SK-N-SH (cell line): ENCODE results near the gene CHEK2. TPM values are rescaled to one million over a fixed set of nuclear protein-coding genes. Genes with fewer than 3 reads are reported as not detected.

Source experiments
- CTCF ChIA-PET: fragments of 300-600, 350-600 bp; formaldehyde crosslinking; extraction: SDS; loops from one replicate; lab custom pipeline; 2021; lab: Yijun Ruan, JAX
- POLR2A ChIA-PET: fragments of 350-600 bp; sonication (Branson Sonifier 250); formaldehyde crosslinking; extraction: SDS; loops from one replicate; lab custom pipeline; 2020; ENCODE audit warnings: antibody characterized with exemption, inconsistent platforms; lab: Yijun Ruan, JAX
- DNase-seq: peaks from one replicate; pipeline ENCODE4 v3.0.0; 2012
- H2AFZ ChIP-seq: fragments of 200-600 bp; sonication (generic); 2 replicates; pipeline ENCODE4 v1.8.1; 2016; ENCODE audit warnings: antibody characterized with exemption, mild to moderate bottlenecking, low read depth
- H3F3A ChIP-seq: fragments of 200-600 bp; sonication (generic); replicated peaks from 2 replicates; pipeline ENCODE3; 2016; ENCODE audit warnings: antibody characterized with exemption, mild to moderate bottlenecking; ENCODE audit not compliant: insufficient read depth
- H3K27ac ChIP-seq, 2 experiments: fragments of 200-500 bp in 1 of 2; fragments of 200-600 bp in 1 of 2; sonication (Bioruptor generic) in 1 of 2; sonication (generic), shearing (Covaris generic) in 1 of 2; 2 replicates each; pipeline versions ENCODE4 v1.5.1 to v1.6.1; 2014 to 2016; ENCODE audit warnings: low read depth in 2 of 2, inconsistent platforms in 1 of 2, low read length in 1 of 2, mild to moderate bottlenecking in 1 of 2, mixed read lengths in 1 of 2
- H3K27me3 ChIP-seq: fragments of 200-600 bp; sonication (generic), shearing (Covaris generic); 2 replicates; pipeline ENCODE4 v1.6.1; 2016; ENCODE audit warnings: mixed run types; ENCODE audit not compliant: insufficient read depth
- H3K36me3 ChIP-seq, 2 experiments: fragments of 200-500 bp in 1 of 2; fragments of 200-600 bp in 1 of 2; sonication (Bioruptor generic) in 1 of 2; sonication (generic) in 1 of 2; replicated peaks in 1 of 2; 2 replicates each; pipeline versions ENCODE3 to v1.5.1; 2014 to 2016; ENCODE audit warnings: low read length in 1 of 2, mild to moderate bottlenecking in 1 of 2; ENCODE audit not compliant: insufficient read depth in 2 of 2, control insufficient read depth in 1 of 2
- H3K4me1 ChIP-seq, 2 experiments: fragments of 200-500 bp in 1 of 2; fragments of 200-600 bp in 1 of 2; sonication (Bioruptor generic) in 1 of 2; sonication (generic), shearing (Covaris generic) in 1 of 2; 2 replicates each; pipeline versions ENCODE4 v1.5.1 to v1.6.1; 2014 to 2016; ENCODE audit warnings: low read depth in 1 of 2, low read length in 1 of 2, mixed run types in 1 of 2; ENCODE audit not compliant: insufficient read depth in 2 of 2, control insufficient read depth in 1 of 2
- H3K4me2 ChIP-seq: fragments of 200-600 bp; sonication (generic), shearing (Covaris generic); 2 replicates; pipeline ENCODE4 v1.6.1; 2017; ENCODE audit warnings: mixed run types
- H3K4me3 ChIP-seq, 2 experiments: fragments of 200-500 bp in 1 of 2; fragments of 200-600 bp in 1 of 2; sonication (Bioruptor generic) in 1 of 2; sonication (generic), shearing (Covaris generic) in 1 of 2; 2 replicates each; pipeline versions ENCODE4 v1.5.1 to v1.8.1; 2014 to 2016; ENCODE audit warnings: low read depth in 2 of 2, inconsistent platforms in 1 of 2, low read length in 1 of 2, mild to moderate bottlenecking in 1 of 2, mixed read lengths in 1 of 2, moderate library complexity in 1 of 2
- H3K79me2 ChIP-seq: fragments of 200-600 bp; sonication (generic); 2 replicates; pipeline ENCODE4 v1.8.1; 2017; ENCODE audit warnings: mild to moderate bottlenecking; ENCODE audit not compliant: insufficient read depth
- H3K9ac ChIP-seq: fragments of 200-600 bp; sonication (generic); 2 replicates; pipeline ENCODE4 v1.6.1; 2017; ENCODE audit warnings: mixed run types
- H3K9me2 ChIP-seq: fragments of 200-600 bp; sonication (generic); 2 replicates; pipeline ENCODE4 v1.6.1; 2017; ENCODE audit warnings: mixed run types
- H3K9me3 ChIP-seq: fragments of 200-600 bp; sonication (generic); 2 replicates; pipeline ENCODE4 v1.6.1; 2017; ENCODE audit warnings: mixed run types, mild to moderate bottlenecking, moderate library complexity
- H4K20me1 ChIP-seq: fragments of 200-600 bp; sonication (generic); 2 replicates; pipeline ENCODE4 v1.6.1; 2017; ENCODE audit warnings: mild to moderate bottlenecking, mixed run types; ENCODE audit not compliant: insufficient read depth
- CTCF ChIP-seq: fragments of 200-600 bp; sonication (generic); IDR thresholded peaks from 2 replicates; pipeline ENCODE4 v1.6.1; 2017; ENCODE audit warnings: antibody characterized with exemption, mild to moderate bottlenecking, moderate library complexity
- EP300 ChIP-seq, 2 experiments: IDR thresholded peaks; 2 replicates each; pipeline versions ENCODE4 v1.4.0 to v1.6.1; 2012; ENCODE audit warnings: borderline replicate concordance in 1 of 2, low read depth in 1 of 2, low read length in 1 of 2
- EZH2phosphoT487 ChIP-seq: fragments of 200-600 bp; sonication (generic); IDR thresholded peaks from 2 replicates; pipeline ENCODE4 v1.6.1; 2017; ENCODE audit warnings: low read depth, mixed run types, mild to moderate bottlenecking, antibody characterized with exemption, moderate library complexity, borderline replicate concordance
- FOXJ3 ChIP-seq: sonication (generic); formaldehyde crosslinking; IDR thresholded peaks from 2 replicates; pipeline ENCODE4 v1.5.1; 2020; ENCODE audit warnings: mild to moderate bottlenecking, missing genetic modification reagents
- FOXM1 ChIP-seq: IDR thresholded peaks from 2 replicates; pipeline ENCODE4 v1.4.0; 2012; ENCODE audit warnings: low read depth, mild to moderate bottlenecking
- GATA2 ChIP-seq: sonication (generic); formaldehyde crosslinking; IDR thresholded peaks from 2 replicates; pipeline ENCODE4 v1.5.0; 2020; ENCODE audit warnings: mild to moderate bottlenecking, missing genetic modification reagents
- MXI1 ChIP-seq: IDR thresholded peaks from 2 replicates; pipeline ENCODE4 v1.6.1; 2012; ENCODE audit warnings: mild to moderate bottlenecking, low read depth, low read length, improper control_type of control experiment
- ZBTB33 ChIP-seq: IDR thresholded peaks from 2 replicates; pipeline ENCODE4 v1.4.0; 2012; ENCODE audit warnings: low read depth, borderline replicate concordance
- WGBS: methylation state at CpG from one replicate; pipeline ENCODE4 v1.1.6; 2017; ENCODE audit warnings: low lambda C conversion rate; 5-methylcytosine and 5-hydroxymethylcytosine counted together
- polyA plus RNA-seq, 3 experiments: library from polyadenylated mRNA; depleted of rRNA; stranded (reverse); fragments of >200 nt; gene quantifications; 2 replicates each; pipeline ENCODE4 v1.2.3, GENCODE V29; 2012

Gene CHEK2
- polyA plus RNA-seq, 1 of the 3 experiments (the other 2 are of a cell fraction): 12.0 TPM

- Histone ChIP-seq H3F3A (peaks cover 5% of the 10 kb centered on the region), H3K27me3 (no peaks in the 10 kb centered on the region), H3K9me2 (no peaks in the 10 kb centered on the region), H3K36me3 (peaks cover 0 to 3% of the 10 kb centered on the region in 2 experiments), H3K9me3 (no peaks in the 10 kb centered on the region), H3K4me3 (no peak overlapping the region), H3K4me1 (peaks cover 0 to 8% of the 10 kb centered on the region in 2 experiments; a peak in 1 of 4 replicates), H4K20me1 (no peaks in the 10 kb centered on the region), H3K4me2 (no peak overlapping the region), H3K79me2 (peaks cover 10% of the 10 kb centered on the region), H3K27ac (no peak overlapping the region), H2AFZ (no peak overlapping the region), H3K9ac (no peak overlapping the region)
- POLR2A ChIA-PET: no interaction called here
- TF ChIP-seq EP300 (IDR thresholded peaks at IDR 0.05; ENCODE audit: borderline replicate concordance in 1 of 2, low read depth in 1 of 2, low read length in 1 of 2) (no peak), FOXJ3 (no peak)
- CTCF ChIA-PET: no interaction called here
- no peak for DNase-seq
- WGBS: 81% methylated on average over 3 of the region's 3 CpGs
Measured at GRCh38 chr22:28658448-28658847, 83.2 kb downstream of the CHEK2 start.

GRCh38 chr22:28656181-28656580, 85.4 kb downstream of the CHEK2 start:
- TF ChIP-seq EZH2phosphoT487 (no peak), ZBTB33 (no peak), FOXM1 (no peak), MXI1 (no peak), GATA2 (CRISPR knock-in tag) (peak; percentile 58), CTCF (no peak)
- CTCF ChIA-PET: interaction anchor here (1.2 kb wide), 1 partner anchor 173 kb away, joined by 3 read pairs; no protein-coding TSS in a partner anchor

More at GRCh38 chr22:28656181-28656580, 85.4 kb downstream of the CHEK2 start:
- peak; percentile 57 for DNase-seq
- Histone ChIP-seq H4K20me1 (no peaks in the 10 kb centered on the region), H3K27me3 (no peaks in the 10 kb centered on the region), H3K4me3 (no peak overlapping the region), H3K36me3 (peaks cover 0 to 10% of the 10 kb centered on the region in 2 experiments), H3K4me2 (no peak overlapping the region), H2AFZ (no peak overlapping the region), H3K27ac (peak overlapping the region in 1 of 2 experiments; percentile 77; a peak in 2 of 4 replicates), H3K9me3 (no peaks in the 10 kb centered on the region), H3K4me1 (peaks cover 0 to 8% of the 10 kb centered on the region in 2 experiments; a peak in 1 of 4 replicates), H3K79me2 (peaks cover 3% of the 10 kb centered on the region), H3K9ac (no peak overlapping the region), H3F3A (no peaks in the 10 kb centered on the region), H3K9me2 (no peaks in the 10 kb centered on the region)
- WGBS: 97% methylated on average over 3 of the region's 3 CpGs
- POLR2A ChIA-PET: interaction anchor here (0.6 kb wide), 1 partner anchor 1046 kb away, joined by 3 read pairs; no protein-coding TSS in a partner anchor
